Measurements from ENCODE around the gene PRKAG2.
A peak's percentile ranks its signal among the peaks of the same experiment; 100 is the strongest.

The PRKAG2 gene

DNA sequence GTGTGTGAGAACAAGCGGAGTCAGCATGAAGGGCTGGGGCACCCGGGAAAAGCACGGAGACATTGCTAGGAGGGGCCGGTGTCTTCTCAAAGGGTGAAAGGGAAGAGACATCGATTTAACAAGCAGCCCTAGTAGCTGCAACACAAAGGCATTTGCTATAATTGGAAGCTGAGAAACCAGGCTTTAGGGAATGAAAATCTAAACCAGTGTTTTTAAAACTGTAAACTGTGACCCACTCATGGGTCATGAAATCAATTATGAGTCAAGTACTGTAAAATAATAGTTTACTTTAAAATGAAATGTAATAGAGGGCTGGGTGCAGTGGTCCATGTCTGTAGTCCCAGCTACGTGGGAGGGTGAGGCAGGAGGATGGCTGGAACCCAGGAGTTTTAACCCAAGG, 228.5 kb downstream of the PRKAG2 start:
- no peak for DNase-seq (ENCODE audit: low spot score)

DNA sequence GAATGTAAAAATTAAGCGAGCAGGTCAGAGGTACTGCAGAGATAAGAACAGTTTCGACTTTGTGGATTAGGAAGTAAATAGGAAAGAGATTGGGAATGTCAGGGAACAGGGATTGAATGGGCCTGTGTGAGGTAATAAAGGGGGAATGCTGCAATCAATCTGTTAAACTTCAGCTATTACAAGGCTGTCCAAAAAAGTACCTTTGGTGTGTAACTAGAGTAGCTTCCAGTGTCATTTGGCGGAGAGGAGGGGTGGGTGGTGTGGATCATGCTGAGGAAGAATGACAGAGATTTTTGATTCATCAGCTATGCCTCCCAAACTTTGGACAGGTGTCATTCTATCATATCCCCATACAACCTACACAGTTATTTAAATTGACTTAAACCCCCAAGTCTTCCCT, 229.0 kb downstream of the PRKAG2 start:
- DNase-seq (ENCODE audit: low spot score) = no peak

GRCh38 chr7:151647006-151647405, 229.9 kb downstream of the PRKAG2 start:
- no peak for DNase-seq (ENCODE audit: low spot score)

- no peak for DNase-seq (ENCODE audit: low spot score)
Measured at GRCh38 chr7:151645311-151645710, 231.6 kb downstream of the PRKAG2 start.

- DNase-seq (ENCODE audit: low spot score) = no peak
Measured at GRCh38 chr7:151644554-151644953, 232.4 kb downstream of the PRKAG2 start.

GRCh38 chr7:151642746-151643145, 234.2 kb downstream of the PRKAG2 start:
- no peak for DNase-seq (ENCODE audit: low spot score)

DNA sequence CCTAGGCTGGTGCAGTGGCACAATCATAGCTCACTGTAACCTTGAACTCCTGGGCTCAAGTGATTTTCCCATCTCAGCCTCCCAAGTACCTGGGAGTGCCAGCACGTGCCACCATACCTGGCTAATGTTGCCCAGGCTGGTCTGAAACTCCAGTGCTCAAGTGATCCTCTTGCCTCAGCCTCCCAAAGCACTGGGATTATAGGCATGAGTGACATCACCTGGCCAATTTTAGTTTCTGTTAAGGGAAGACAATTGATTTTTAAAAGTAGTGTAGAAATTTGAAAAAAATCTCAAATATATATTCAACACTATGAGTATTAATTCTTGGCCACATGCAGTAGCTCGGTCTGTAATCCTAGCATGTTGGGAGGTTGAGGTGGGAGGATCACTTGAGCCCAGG, 235.3 kb downstream of the PRKAG2 start:
- no peak for DNase-seq (ENCODE audit: low spot score)

DNA sequence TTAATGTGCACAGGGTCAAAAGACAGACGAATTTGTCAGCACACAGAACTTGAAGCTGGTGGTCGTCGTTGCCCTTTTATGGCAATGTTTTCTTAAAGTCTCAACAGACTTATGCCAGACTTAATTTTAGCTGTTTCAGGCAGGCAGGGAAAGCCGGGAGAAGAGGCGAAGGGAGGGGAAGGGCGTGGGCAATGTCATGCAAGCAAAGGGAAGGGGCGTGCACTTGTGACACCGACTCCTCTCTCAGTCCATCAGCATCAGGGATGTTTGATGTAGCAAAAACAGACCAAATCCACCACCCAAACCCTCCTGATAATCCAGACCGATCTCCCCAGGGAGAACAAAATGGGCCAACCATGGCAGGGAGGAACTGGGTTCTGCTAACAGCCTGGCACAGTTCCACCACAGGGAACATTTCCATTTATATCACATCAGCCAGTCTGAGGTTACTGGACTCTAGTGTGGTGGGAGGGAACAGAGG, 239.1 kb downstream of the PRKAG2 start:
- DNase-seq (ENCODE audit: low spot score) = no peak

DNA sequence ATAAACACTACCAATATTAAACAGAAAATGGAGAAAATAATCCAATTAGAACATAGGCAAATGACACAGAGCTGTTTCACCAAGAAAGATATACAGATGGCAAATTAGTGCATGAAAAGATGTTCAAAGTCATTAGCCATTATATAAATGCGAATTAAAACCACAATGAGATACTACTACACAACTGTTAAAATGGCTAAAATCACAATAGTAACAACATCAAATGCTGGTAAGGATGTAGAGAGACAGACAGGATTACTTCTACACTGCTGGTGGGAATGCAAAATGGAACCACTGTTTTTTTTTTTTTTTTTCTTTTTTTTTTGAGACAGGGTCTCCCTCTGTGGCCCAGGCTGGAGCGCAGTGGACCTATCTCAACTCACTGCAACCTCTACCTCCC, 242.3 kb downstream of the PRKAG2 start:
- DNase-seq (ENCODE audit: low spot score) = no peak

DNA sequence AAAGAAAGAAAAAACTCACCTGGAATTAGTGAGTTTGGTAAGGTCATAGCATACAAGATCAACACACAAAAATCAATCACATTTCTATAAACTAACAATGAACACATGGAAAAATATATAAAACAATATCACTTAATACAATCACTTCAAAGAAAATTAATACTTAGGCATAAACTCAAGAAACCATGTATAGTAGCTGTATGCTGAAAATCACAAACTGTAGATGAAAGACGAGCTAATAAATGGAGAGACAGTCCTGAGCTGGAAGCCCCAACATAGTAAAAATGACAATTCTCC, 243.5 kb downstream of the PRKAG2 start:
- no peak for DNase-seq (ENCODE audit: low spot score)

DNA sequence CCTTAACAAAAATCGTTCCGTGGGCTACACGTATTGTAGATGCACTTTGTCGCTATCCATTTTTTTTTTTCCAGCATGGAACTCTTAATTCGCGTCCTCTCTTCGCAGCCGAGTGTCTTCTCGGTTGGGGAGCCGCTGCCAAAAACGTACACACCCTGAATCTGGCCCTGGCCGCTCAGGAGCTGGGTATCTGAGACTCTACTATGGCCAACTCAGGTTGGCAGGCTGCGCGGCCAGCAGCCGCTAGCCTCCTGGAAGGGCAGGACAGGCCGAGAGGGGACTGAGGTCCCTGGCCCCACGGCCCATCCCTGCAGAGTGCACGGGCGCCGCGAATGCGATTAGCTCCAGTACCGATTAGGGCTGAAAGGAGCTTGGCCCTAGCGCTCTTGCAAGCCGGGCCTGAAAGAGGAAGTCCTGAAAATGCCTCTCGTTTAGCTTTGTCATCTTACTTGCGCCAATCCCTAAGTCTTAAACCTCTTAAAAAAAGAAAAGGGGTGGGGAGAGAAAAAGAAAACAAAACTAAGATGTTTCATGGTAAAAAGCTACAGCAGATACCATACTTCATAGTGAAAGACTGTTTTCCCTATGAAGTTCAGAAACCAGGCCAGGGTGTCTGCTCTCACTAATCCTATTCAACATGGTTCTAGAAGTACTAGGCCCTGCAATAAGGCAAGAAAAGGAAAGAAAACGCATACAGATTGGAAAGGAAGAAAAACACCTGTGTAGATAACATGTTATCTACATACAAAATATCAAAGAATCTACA, 244.0 kb downstream of the PRKAG2 start:
- DNase-seq (ENCODE audit: low spot score) = no peak

GRCh38 chr7:151631953-151632749, 244.8 kb downstream of the PRKAG2 start:
- peak; percentile 91 for DNase-seq (ENCODE audit: low spot score)

DNA sequence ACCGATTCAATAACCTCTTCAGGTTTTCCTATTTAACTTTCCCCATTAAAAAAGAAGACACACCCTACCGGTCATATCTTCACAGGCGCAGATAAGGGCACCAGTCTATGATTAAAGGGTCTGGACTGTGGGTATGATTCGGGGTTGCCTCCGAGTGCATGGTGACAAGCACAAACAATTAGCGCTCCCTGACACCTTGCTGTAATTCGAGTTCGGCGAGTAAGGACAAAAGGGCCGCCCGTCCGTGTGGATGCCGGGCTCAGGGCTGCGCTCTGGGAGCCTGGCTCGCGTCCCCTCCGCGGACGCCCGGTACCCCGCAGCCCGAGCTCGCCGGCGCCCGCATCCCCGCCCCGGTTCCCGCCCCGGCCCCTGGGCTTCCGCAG, 245.4 kb downstream of the PRKAG2 start:
- DNase-seq (ENCODE audit: low spot score) = no peak

DNA sequence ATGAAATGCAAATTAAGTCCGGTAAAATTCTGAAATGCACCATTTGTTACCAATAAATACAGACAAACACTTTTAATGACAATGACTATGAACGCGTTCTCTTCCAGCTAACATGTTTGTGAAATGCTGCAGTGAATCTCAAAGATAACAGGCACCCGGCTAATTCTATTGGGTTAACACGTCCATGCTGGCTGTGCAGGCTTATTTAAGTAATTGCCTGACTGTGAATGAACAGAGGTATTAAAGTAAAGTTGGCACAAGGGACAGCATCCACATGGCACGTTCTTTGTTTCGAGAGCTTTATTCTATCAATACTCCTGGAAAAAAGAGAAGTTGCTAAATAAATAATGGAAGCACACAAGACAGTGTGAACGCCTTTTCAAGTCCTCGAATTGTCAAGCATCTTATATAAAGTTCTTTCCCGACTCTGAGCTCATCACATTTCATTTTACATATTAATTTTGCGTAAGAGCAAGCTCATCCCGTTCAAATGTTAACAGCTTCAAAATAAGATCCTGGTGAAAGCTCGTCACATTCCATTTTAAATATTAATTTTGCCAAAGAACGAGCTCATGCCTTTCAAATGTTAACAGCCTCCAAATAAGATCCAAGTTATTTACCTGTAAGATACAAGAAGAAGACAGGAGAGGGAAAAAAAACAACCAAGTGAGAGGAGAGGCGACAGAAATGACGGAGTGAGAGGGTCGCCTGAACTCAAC, 245.9 kb downstream of the PRKAG2 start:
- no peak for DNase-seq (ENCODE audit: low spot score)

DNA sequence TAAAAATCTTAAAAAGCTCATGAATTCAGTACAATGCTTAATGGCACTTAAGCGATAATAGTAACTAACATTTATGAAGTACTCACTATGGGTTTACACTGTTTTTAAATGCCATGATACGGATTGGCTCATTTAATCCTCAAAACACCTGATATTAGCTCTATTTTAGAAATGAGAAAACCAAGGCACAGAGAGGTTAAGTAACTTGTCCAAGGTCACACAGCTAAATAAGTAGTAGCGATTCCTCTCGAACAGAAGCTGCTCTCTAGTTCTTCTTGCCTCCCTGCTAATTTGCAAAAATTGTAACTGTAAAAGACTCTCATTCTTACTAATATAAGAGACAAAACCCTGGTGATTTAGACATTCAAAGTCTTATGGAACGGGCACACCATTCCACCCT, 246.6 kb downstream of the PRKAG2 start:
- no peak for DNase-seq (ENCODE audit: low spot score)

GRCh38 chr7:151629713-151630272, 247.1 kb downstream of the PRKAG2 start:
- DNase-seq (ENCODE audit: low spot score) = no peak

DNA sequence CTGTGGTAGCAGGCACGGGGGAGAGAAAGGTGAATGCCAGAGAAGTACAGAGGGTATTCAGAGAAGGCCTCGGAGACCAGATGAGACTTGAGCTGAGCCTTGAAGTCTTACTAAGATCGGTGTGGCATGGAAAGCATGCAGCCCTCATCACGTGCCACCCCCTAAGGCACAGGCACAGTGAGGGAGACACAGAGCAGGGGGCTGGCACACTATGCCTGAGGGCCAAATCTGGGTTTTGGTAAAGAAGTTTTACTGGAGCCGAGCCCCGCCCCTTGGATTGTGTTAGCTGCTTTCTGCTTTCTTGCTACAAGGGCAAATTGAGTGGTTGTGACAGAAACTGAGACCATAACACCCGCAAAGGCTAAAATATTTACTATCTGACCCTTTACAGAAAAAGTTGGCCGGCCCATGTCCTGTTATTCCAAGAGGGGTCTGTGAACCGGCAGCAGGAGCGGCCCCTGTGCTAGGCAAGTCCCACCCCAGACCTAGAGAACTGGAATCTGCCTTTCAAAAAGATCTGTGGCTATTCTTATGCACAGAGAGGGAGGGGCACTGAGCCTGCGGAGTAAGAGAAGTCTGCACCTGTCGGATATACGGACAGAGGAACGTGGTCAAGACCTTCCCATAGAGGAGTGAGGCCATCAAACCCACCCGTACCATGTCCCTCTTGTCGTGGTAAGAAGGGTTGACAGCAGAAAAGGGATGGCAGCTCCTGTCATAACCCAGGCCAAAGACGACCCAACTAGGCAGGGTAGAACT, 247.9 kb downstream of the PRKAG2 start:
- no peak for DNase-seq (ENCODE audit: low spot score)

DNA sequence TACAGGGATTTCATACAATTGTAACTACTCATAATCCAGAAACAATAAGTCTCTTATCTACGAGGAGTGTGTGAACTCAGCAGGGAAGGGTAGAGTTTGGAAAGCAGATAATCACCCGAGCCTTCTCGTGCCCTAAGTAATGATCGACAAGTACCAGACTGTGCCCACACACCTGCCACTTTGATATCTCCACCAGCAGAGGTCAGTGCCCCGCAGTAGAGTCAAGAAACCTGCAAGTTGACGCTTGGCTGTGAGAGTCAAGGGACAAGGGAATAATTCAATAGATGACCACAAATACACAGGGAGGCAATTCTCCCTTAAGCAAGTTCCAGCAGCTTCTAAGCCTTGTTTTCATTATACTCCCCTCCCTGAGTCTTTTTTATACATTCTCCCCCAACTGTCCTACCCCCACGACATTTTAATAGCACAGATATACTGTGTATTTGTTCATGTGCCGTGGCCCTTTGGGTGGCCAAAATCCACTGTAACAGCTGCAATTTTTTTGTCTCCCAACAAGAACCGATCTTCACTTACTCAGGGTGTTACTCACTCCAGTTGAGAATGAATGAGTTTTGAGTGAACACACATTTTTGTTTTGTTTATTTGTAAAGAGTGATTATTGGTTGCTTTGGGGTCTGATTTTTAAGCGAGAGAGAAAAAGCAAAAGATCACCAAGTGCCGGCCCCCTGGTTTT, 250.3 kb downstream of the PRKAG2 start:
- DNase-seq (ENCODE audit: low spot score) = no peak

- DNase-seq (ENCODE audit: low spot score) = no peak
Measured at GRCh38 chr7:151625606-151626005, 251.3 kb downstream of the PRKAG2 start.

DNA sequence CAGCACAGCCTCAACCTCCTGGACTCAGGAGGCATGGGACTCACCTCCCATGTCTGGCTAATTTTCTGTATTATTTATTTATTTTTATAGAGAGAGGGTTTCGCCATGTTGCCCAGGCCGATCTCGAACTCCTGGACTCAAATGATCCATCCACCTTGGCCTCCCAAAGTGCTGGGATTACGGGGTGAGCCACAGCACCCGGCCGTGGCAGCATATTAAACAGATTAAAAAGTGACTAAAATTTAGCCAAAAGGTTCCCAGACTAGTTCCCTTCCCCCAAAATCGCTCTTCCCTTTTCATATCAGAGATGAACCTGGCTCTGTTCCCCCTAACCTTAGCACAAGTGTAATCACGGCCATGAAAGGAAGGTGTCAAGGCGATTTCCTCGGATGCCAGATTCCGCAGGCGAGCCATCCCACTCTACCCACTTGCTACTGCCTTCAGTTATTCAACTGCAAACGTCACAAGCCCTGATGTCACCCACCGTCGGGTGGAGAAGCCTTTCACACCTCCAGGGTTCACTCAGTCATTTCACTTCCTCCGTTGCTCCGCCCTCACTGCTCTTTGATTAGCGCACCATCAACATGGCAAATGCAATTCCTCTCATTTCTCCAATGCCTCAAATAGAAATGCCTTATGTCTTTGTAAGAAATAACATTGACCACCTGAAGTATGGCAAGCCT, 252.5 kb downstream of the PRKAG2 start:
- DNase-seq (ENCODE audit: low spot score) = no peak

DNA sequence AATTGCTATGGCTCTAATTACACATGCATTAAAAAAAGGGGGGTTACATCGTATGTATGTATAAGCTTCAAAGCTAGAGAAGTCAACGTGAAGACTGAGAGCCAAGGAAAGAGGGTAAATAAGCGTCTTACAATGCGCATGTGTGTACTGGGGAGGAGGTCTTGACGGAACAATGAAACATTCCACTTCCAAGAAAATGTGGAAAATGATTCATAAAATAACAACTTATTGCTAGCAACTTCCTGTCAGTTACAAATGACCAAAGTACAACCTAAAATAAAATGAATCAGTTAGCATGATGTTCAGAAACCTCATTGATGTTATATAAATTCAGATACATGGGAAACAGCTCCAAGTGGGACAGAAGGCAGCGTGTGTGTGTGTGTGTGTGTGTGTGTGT, 253.1 kb downstream of the PRKAG2 start:
- no peak for DNase-seq (ENCODE audit: low spot score)
